Measurements from ENCODE around the gene ADAMTS12. TPM values are rescaled to one million over a fixed set of nuclear protein-coding genes. Genes with fewer than 3 reads are reported as not detected.

Gene ADAMTS12
- polyA plus RNA-seq, 3 donors: not detected

GRCh38 chr5:33657804-33658440, 233.9 kb downstream of the ADAMTS12 start:
- Histone ChIP-seq H3K9me3 (replicated peaks in 1 of 2; ENCODE audit: control insufficient read depth in 1 of 2, insufficient read depth in 1 of 2, low read length in 2 of 2) (no peaks in the 10 kb centered on the region), H3K27me3 (ENCODE audit: control insufficient read depth in 2 of 2, insufficient read depth in 2 of 2, low read length in 2 of 2) (no peaks in the 10 kb centered on the region), H4K20me1 (ENCODE audit: insufficient read depth, low read length) (no peaks in the 10 kb centered on the region), H3K4me2 (replicated peaks; ENCODE audit: extremely low read depth, low read length, poor library complexity, severe bottlenecking) (no peak overlapping the region), H3K4me3 (replicated peaks in 1 of 3; ENCODE audit: low read depth in 2 of 3, low read length in 3 of 3) (no peak overlapping the region), H3K4me1 (ENCODE audit: control insufficient read depth in 1 of 2, insufficient read depth in 2 of 2, low read length in 2 of 2) (no peaks in the 10 kb centered on the region), H3K36me3 (replicated peaks in 1 of 2; ENCODE audit: control insufficient read depth in 1 of 2, insufficient read depth in 2 of 2, low read length in 2 of 2) (no peaks in the 10 kb centered on the region), H2AFZ (ENCODE audit: insufficient read depth, low read depth, low read length, poor library complexity, severe bottlenecking) (no peak overlapping the region), H3K79me2 (ENCODE audit: insufficient read depth, low read length) (no peaks in the 10 kb centered on the region), H3K27ac (ENCODE audit: low read depth in 1 of 2, low read length in 2 of 2) (no peak overlapping the region), H3K9ac (ENCODE audit: insufficient read depth, low read length, poor library complexity, severe bottlenecking) (no peak overlapping the region)
- Mint-ChIP-seq H3K9me3 (peaks cover 0 to 5% (median under 1%) of the 10 kb centered on the region in 7 donors), H3K4me3 (no peak overlapping the region), H3K27ac (no peak overlapping the region), H3K36me3 (no peaks in the 10 kb centered on the region), H3K27me3 (ENCODE audit: low read depth in 3 of 3) (no peaks in the 10 kb centered on the region), H3K4me1 (no peaks in the 10 kb centered on the region)
- DNase-seq: no peak
- intact Hi-C loops (cut with micrococcal nuclease): no loop called here
- no peak for TF ChIP-seq CTCF (IDR thresholded peaks at IDR 0.05)
- WGBS (ENCODE audit: insufficient coverage): 85% methylated on average over 4 of the region's 5 CpGs

GRCh38 chr5:33657176-33657575, 234.6 kb downstream of the ADAMTS12 start:
- Mint-ChIP-seq H3K27me3 (ENCODE audit: low read depth in 3 of 3) (no peaks in the 10 kb centered on the region), H3K9me3 (peaks cover 0 to 5% (median 0%) of the 10 kb centered on the region in 7 donors), H3K4me1 (no peaks in the 10 kb centered on the region), H3K27ac (no peak overlapping the region), H3K4me3 (no peak overlapping the region), H3K36me3 (no peaks in the 10 kb centered on the region)
- Histone ChIP-seq H3K9ac (ENCODE audit: insufficient read depth, low read length, poor library complexity, severe bottlenecking) (no peak overlapping the region), H3K27me3 (ENCODE audit: control insufficient read depth in 2 of 2, insufficient read depth in 2 of 2, low read length in 2 of 2) (no peaks in the 10 kb centered on the region), H3K79me2 (ENCODE audit: insufficient read depth, low read length) (no peaks in the 10 kb centered on the region), H3K4me1 (ENCODE audit: control insufficient read depth in 1 of 2, insufficient read depth in 2 of 2, low read length in 2 of 2) (no peaks in the 10 kb centered on the region), H3K9me3 (replicated peaks in 1 of 2; ENCODE audit: control insufficient read depth in 1 of 2, insufficient read depth in 1 of 2, low read length in 2 of 2) (no peaks in the 10 kb centered on the region), H3K4me2 (replicated peaks; ENCODE audit: extremely low read depth, low read length, poor library complexity, severe bottlenecking) (no peak overlapping the region), H3K4me3 (replicated peaks in 1 of 3; ENCODE audit: low read depth in 2 of 3, low read length in 3 of 3) (no peak overlapping the region), H3K36me3 (replicated peaks in 1 of 2; ENCODE audit: control insufficient read depth in 1 of 2, insufficient read depth in 2 of 2, low read length in 2 of 2) (no peaks in the 10 kb centered on the region), H2AFZ (ENCODE audit: insufficient read depth, low read depth, low read length, poor library complexity, severe bottlenecking) (no peak overlapping the region), H3K27ac (ENCODE audit: low read depth in 1 of 2, low read length in 2 of 2) (no peak overlapping the region), H4K20me1 (ENCODE audit: insufficient read depth, low read length) (no peaks in the 10 kb centered on the region)
- DNase-seq: no peak
- intact Hi-C loops (cut with micrococcal nuclease): no loop called here
- no peak for TF ChIP-seq CTCF (IDR thresholded peaks at IDR 0.05)

Measured in CD14-positive monocyte (primary cell).